ENCODE measurements around the gene P4HA2. TPM values are rescaled to one million over a fixed set of nuclear protein-coding genes. Genes with fewer than 3 reads are reported as not detected.

Gene P4HA2
- total and polyA plus RNA-seq, 2 of the 8 experiments (the other 6 are each of a cell fraction or from before 2014, with no cell fraction given), result 7.4 to 9.3 TPM

DNA sequence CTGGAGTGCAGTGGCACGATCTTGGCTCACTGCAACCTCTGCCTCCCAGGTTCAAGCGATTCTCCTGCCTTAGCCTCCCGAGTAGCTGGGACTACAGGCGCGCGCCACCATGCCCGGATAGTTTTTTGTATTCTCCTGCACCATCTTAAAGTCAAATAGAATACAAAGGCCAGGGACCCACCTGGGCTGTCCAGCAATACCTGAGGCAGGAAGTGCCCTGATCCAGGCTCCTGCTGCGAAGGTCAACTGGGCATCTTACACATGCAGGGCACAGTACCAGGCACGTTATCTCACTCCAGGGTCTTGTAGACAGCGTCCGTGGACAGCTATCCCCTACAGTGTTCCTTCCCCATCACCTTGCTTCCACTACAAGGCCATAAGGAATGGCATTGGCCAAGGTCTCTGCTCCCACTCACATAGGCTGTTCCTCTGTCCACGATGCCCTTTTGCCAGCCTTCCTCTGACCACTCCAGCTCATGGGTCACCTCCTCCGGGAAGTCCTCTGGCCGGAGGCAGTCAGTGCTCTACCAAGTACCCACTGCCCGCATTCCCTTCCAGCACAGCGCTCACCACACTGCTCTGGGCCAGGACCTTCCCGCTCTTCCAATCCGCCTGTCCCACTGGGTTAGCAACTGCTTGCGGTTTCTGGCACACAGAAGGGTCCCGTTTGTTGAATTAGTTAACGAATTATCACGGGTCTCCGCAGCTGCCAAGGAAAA is 978 bp downstream of the P4HA2 start:
- Histone ChIP-seq H3K23ac (ENCODE audit: insufficient read length) (no peak overlapping the region), H3K4me1 (replicated peaks in 1 of 4; ENCODE audit: control insufficient read depth in 3 of 4, insufficient read depth in 4 of 4, low read length in 3 of 4) (peaks cover 0 to 7% (median 5%) of the 10 kb centered on the region in 4 experiments; a peak in 4 of 7 replicates), H4K8ac (ENCODE audit: extremely low read depth, insufficient read depth, low read length) (no peak overlapping the region), H3K9me3 (ENCODE audit: insufficient read depth in 2 of 2, low read depth in 1 of 2, low read length in 1 of 2) (no peaks in the 10 kb centered on the region), H3K18ac (ENCODE audit: extremely low read depth, low read length) (no peak overlapping the region), H3K23me2 (ENCODE audit: low read depth, low read length) (peaks cover 5% of the 10 kb centered on the region), H3K36me3 (ENCODE audit: control insufficient read depth in 2 of 4, insufficient read depth in 4 of 4, low read length in 3 of 4) (no peaks in the 10 kb centered on the region), H2BK15ac (ENCODE audit: low read length) (no peak overlapping the region), H4K20me1 (replicated peaks in 1 of 2; ENCODE audit: control insufficient read depth in 1 of 2, insufficient read depth in 2 of 2, low read length in 2 of 2) (peaks cover 0 to 1% of the 10 kb centered on the region in 2 experiments), H4K91ac (replicated peaks; ENCODE audit: insufficient read length, low read length) (no peak overlapping the region), H3K4ac (replicated peaks; ENCODE audit: insufficient read length, low read depth, low read length) (no peak overlapping the region), H3K27me3 (replicated peaks in 1 of 4; ENCODE audit: control insufficient read depth in 3 of 4, extremely low read depth in 1 of 4, insufficient read depth in 3 of 4, low read length in 3 of 4) (peaks cover 3 to 22% (median 20%) of the 10 kb centered on the region in 4 experiments), H3K79me2 (ENCODE audit: control insufficient read depth in 1 of 2, insufficient read depth in 2 of 2, low read length in 2 of 2) (no peaks in the 10 kb centered on the region), H3K14ac (ENCODE audit: insufficient read length) (no peak overlapping the region), H3K9ac (replicated peaks in 1 of 4; ENCODE audit: extremely low read depth in 1 of 4, low read depth in 3 of 4, low read length in 3 of 4) (peak overlapping the region in 2 of 4 experiments; percentile 5; a peak in 1 of 7 replicates), H4K5ac (ENCODE audit: insufficient read length, low read depth, low read length) (no peak overlapping the region), H3K79me1 (ENCODE audit: low read depth, low read length) (no peaks in the 10 kb centered on the region), H3K4me3 (ENCODE audit: extremely low read depth in 1 of 4, insufficient read depth in 2 of 4, low read depth in 3 of 4, low read length in 4 of 4) (peak overlapping the region; percentile 57 to 77 (median 60)), H3K56ac (replicated peaks; ENCODE audit: insufficient read length, low read depth, low read length) (no peak overlapping the region), H2AK5ac (ENCODE audit: low read depth, low read length) (no peak overlapping the region), H2BK5ac (ENCODE audit: low read depth, low read length) (no peak overlapping the region), H2AFZ (ENCODE audit: low read length) (peak overlapping the region; percentile 63), H3K4me2 (ENCODE audit: insufficient read depth in 1 of 2, low read depth in 2 of 2, low read length in 2 of 2) (peak overlapping the region; percentile 75 to 80), H2BK120ac (replicated peaks; ENCODE audit: low read depth, low read length) (no peak overlapping the region), H2BK12ac (ENCODE audit: low read depth, low read length) (peak overlapping the region; percentile 1; the same call in 1 of the 2 replicates), H3K27ac (ENCODE audit: low read depth, low read length) (no peak overlapping the region), H2BK20ac (ENCODE audit: low read length) (no peak overlapping the region)
- CTCF ChIA-PET (ENCODE audit: partially characterized antibody), result interaction anchor here (1.0 to 4.3 kb wide), 14 partner anchors 9 to 168 kb away, joined by 3 to 39 read pairs (median 5); no protein-coding TSS in a partner anchor
- no peak for TF ChIP-seq FOSL1 (IDR thresholded peaks at IDR 0.05; ENCODE audit: insufficient read depth, low read depth, low read length)
- TF ChIP-seq, protein P1, sequence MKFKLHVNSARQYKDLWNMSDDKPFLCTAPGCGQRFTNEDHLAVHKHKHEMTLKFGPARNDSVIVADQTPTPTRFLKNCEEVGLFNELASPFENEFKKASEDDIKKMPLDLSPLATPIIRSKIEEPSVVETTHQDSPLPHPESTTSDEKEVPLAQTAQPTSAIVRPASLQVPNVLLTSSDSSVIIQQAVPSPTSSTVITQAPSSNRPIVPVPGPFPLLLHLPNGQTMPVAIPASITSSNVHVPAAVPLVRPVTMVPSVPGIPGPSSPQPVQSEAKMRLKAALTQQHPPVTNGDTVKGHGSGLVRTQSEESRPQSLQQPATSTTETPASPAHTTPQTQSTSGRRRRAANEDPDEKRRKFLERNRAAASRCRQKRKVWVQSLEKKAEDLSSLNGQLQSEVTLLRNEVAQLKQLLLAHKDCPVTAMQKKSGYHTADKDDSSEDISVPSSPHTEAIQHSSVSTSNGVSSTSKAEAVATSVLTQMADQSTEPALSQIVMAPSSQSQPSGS (IDR thresholded peaks at IDR 0.05; ENCODE audit: low read length), result no peak
- TF ChIP-seq, protein P2, sequence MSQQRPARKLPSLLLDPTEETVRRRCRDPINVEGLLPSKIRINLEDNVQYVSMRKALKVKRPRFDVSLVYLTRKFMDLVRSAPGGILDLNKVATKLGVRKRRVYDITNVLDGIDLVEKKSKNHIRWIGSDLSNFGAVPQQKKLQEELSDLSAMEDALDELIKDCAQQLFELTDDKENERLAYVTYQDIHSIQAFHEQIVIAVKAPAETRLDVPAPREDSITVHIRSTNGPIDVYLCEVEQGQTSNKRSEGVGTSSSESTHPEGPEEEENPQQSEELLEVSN (IDR thresholded peaks at IDR 0.05), result peak; percentile 21; the same call in 1 of the 2 replicates
- FAIRE-seq, result no peak
- WGBS, 2 experiments (ENCODE audit: extremely low coverage in 1 of 2, insufficient coverage in 1 of 2, insufficient read length in 1 of 2, insufficient replicate concordance in 2 of 2, low coverage in 1 of 2, low lambda C conversion rate in 2 of 2, missing lambda C conversion rate in 1 of 2), result 65% methylated on average over 22 of the region's 23 CpGs; no CpG with 5 or more reads in 1 of the 2 experiments
- POLR2A ChIA-PET (ENCODE audit: partially characterized antibody), result interaction anchor here (1.2 to 3.3 kb wide), 3 partner anchors 9 to 15 kb away, joined by 3 to 11 read pairs (median 3); no protein-coding TSS in a partner anchor
- DNase-seq (ENCODE audit: low read depth in 1 of 2, low spot score in 2 of 2), result peak in 1 of 2 experiments; percentile 47

Data from H1 (cell line).